GM23338 (cell line): Measurements from ENCODE around the gene CKS1B. TPM values are rescaled to one million over a fixed set of nuclear protein-coding genes. Genes with fewer than 3 reads are reported as not detected.

Experiments
- ATAC-seq: fragments of 200-7000 bp; cut with Tn5 transposase; 3 replicates; pipeline ENCODE4 v1.9.1; 2020
- DNase-seq: peaks from one replicate; pipeline ENCODE4 v3.0.0-alpha.2; 2015; ENCODE audit warnings: low spot score
- H2AFZ ChIP-seq: fragments of 200-600 bp; sonication (generic); 2 replicates; pipeline ENCODE4 v1.8.0; 2016; ENCODE audit warnings: antibody characterized with exemption, mild to moderate bottlenecking, moderate library complexity
- H3F3A ChIP-seq: fragments of 200-600 bp; sonication (generic); replicated peaks from 2 replicates; pipeline ENCODE4 v1.8.0; 2017; ENCODE audit warnings: antibody characterized with exemption, mixed run types, low read depth
- H3K27ac ChIP-seq: fragments of 200-600 bp; sonication (generic); 2 replicates; pipeline ENCODE4 v1.6.1; 2016; ENCODE audit warnings: low read depth
- H3K27me3 ChIP-seq: fragments of 200-600 bp; sonication (generic); 2 replicates; pipeline ENCODE4 v1.8.0; 2016; ENCODE audit warnings: mild to moderate bottlenecking, mixed run types, moderate library complexity; ENCODE audit not compliant: insufficient read depth
- H3K36me3 ChIP-seq: fragments of 200-600 bp; sonication (generic); 2 replicates; pipeline ENCODE4 v1.8.0; 2016; ENCODE audit warnings: mild to moderate bottlenecking; ENCODE audit not compliant: insufficient read depth
- H3K4me1 ChIP-seq: fragments of 200-600 bp; sonication (generic); 2 replicates; pipeline ENCODE4 v1.8.0; 2016; ENCODE audit warnings: mild to moderate bottlenecking, moderate library complexity; ENCODE audit not compliant: insufficient read depth
- H3K4me2 ChIP-seq: fragments of 200-600 bp; sonication (generic); 2 replicates; pipeline ENCODE4 v1.7.1; 2017; ENCODE audit warnings: mixed run types
- H3K4me3 ChIP-seq: fragments of 200-600 bp; sonication (generic); 2 replicates; pipeline ENCODE4 v1.6.1; 2016; ENCODE audit warnings: mixed run types
- H3K79me2 ChIP-seq: fragments of 200-600 bp; sonication (generic); replicated peaks from 2 replicates; pipeline ENCODE4 v1.8.0; 2017; ENCODE audit warnings: mild to moderate bottlenecking; ENCODE audit not compliant: insufficient read depth
- H3K9me2 ChIP-seq: fragments of 200-600 bp; sonication (generic); 2 replicates; pipeline ENCODE4 v1.8.0; 2017; ENCODE audit not compliant: insufficient read depth
- H4K20me1 ChIP-seq: fragments of 200-600 bp; sonication (generic); replicated peaks from 2 replicates; pipeline ENCODE4 v1.8.0; 2017; ENCODE audit warnings: mild to moderate bottlenecking; ENCODE audit not compliant: insufficient read depth
- H3K27ac Mint-ChIP-seq: 2 replicates; pipeline ENCODE4 v1.8.0; 2020; ENCODE audit warnings: inconsistent platforms, mild to moderate bottlenecking, moderate library complexity, mixed read lengths
- H3K27me3 Mint-ChIP-seq: 3 replicates; pipeline ENCODE4 v1.8.0; 2022; ENCODE audit warnings: low read depth, mild to moderate bottlenecking, moderate library complexity, mixed read lengths, inconsistent platforms; ENCODE audit not compliant: insufficient read depth, poor library complexity
- H3K36me3 Mint-ChIP-seq: 3 replicates; pipeline ENCODE4 v1.8.0; 2021; ENCODE audit warnings: low read depth, mild to moderate bottlenecking, inconsistent platforms, moderate library complexity, mixed read lengths
- H3K4me1 Mint-ChIP-seq: 3 replicates; pipeline ENCODE4 v1.8.0; 2020; ENCODE audit warnings: mild to moderate bottlenecking, inconsistent platforms, mixed read lengths
- H3K4me3 Mint-ChIP-seq: 3 replicates; pipeline ENCODE4 v1.8.0; 2021; ENCODE audit warnings: moderate library complexity, mild to moderate bottlenecking, inconsistent platforms, mixed read lengths
- H3K9me3 Mint-ChIP-seq: 3 replicates; pipeline ENCODE4 v1.8.0; 2020; ENCODE audit warnings: moderate library complexity, mild to moderate bottlenecking, inconsistent platforms, mixed read lengths
- JUNB ChIP-seq: IDR thresholded peaks from one replicate; pipeline ENCODE4 v1.6.1; 2016; ENCODE audit warnings: antibody characterized with exemption; ENCODE audit not compliant: unreplicated experiment
- NANOG ChIP-seq: IDR thresholded peaks from 2 replicates; pipeline ENCODE4 v1.6.1; 2016; ENCODE audit warnings: antibody characterized with exemption, borderline replicate concordance
- POLR2AphosphoS5 ChIP-seq: IDR thresholded peaks from 2 replicates; pipeline ENCODE4 v1.6.1; 2016; ENCODE audit warnings: antibody characterized with exemption, low read depth
- STAT1 ChIP-seq: IDR thresholded peaks from one replicate; pipeline ENCODE4 v1.6.1; 2016; ENCODE audit warnings: antibody characterized with exemption; ENCODE audit not compliant: unreplicated experiment
- ZNF331 ChIP-seq: fragments of 250-450 bp; sonication (Bioruptor Pico); IDR thresholded peaks from 2 replicates; pipeline ENCODE4 v1.5.0; 2020; ENCODE audit warnings: low read depth, mild to moderate bottlenecking, moderate library complexity
- ZNF462 ChIP-seq: fragments of 250-450 bp; sonication (Bioruptor Pico); IDR thresholded peaks from 2 replicates; pipeline ENCODE4 v1.5.0; 2020; ENCODE audit warnings: mild to moderate bottlenecking, moderate library complexity
- polyA plus RNA-seq: library from polyadenylated mRNA; unstranded; fragments of >200 nt; fragmentation: Nextera tagmentation; extraction: Ambion mirVana; gene quantifications from 2 replicates; pipeline ENCODE4 v1.2.1, GENCODE V29; 2016
- total RNA-seq: library from RNA; depleted of rRNA; stranded (reverse); fragments of >200 nt; shearing (Covaris generic); gene quantifications from 2 replicates; pipeline ENCODE4 v1.2.3, GENCODE V29; 2014
- TF ChIP-seq, protein P1 (sequence below): IDR thresholded peaks from one replicate; pipeline ENCODE4 v1.6.1; 2018; ENCODE audit warnings: antibody characterized with exemption; ENCODE audit not compliant: unreplicated experiment

Gene CKS1B
- total and polyA plus RNA-seq, 2 experiments from 2014 or later: 296 to 617 TPM

- no peaks in the 10 kb centered on the region for H3K27me3 ChIP-seq
- DNase-seq (no peak), ATAC-seq (no peak)
- Mint-ChIP-seq H3K4me1 (peaks cover 41% of the 10 kb centered on the region), H3K36me3 (peaks cover 24% of the 10 kb centered on the region), H3K27me3 (peaks cover 24% of the 10 kb centered on the region), H3K27ac (no peak overlapping the region), H3K9me3 (no peaks in the 10 kb centered on the region), H3K4me3 (no peak overlapping the region)
- TF ChIP-seq POLR2AphosphoS5: no peak
- TF ChIP-seq NANOG: no peak
- TF ChIP-seq, protein P1, sequence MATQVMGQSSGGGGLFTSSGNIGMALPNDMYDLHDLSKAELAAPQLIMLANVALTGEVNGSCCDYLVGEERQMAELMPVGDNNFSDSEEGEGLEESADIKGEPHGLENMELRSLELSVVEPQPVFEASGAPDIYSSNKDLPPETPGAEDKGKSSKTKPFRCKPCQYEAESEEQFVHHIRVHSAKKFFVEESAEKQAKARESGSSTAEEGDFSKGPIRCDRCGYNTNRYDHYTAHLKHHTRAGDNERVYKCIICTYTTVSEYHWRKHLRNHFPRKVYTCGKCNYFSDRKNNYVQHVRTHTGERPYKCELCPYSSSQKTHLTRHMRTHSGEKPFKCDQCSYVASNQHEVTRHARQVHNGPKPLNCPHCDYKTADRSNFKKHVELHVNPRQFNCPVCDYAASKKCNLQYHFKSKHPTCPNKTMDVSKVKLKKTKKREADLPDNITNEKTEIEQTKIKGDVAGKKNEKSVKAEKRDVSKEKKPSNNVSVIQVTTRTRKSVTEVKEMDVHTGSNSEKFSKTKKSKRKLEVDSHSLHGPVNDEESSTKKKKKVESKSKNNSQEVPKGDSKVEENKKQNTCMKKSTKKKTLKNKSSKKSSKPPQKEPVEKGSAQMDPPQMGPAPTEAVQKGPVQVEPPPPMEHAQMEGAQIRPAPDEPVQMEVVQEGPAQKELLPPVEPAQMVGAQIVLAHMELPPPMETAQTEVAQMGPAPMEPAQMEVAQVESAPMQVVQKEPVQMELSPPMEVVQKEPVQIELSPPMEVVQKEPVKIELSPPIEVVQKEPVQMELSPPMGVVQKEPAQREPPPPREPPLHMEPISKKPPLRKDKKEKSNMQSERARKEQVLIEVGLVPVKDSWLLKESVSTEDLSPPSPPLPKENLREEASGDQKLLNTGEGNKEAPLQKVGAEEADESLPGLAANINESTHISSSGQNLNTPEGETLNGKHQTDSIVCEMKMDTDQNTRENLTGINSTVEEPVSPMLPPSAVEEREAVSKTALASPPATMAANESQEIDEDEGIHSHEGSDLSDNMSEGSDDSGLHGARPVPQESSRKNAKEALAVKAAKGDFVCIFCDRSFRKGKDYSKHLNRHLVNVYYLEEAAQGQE: no peak
- no peak for TF ChIP-seq STAT1
- TF ChIP-seq JUNB: no peak
- no peak for TF ChIP-seq ZNF331
- no peaks in the 10 kb centered on the region for H3K9me2 ChIP-seq
- no peaks in the 10 kb centered on the region for H3K79me2 ChIP-seq
- H3K4me1 ChIP-seq: peaks cover 19% of the 10 kb centered on the region
- H4K20me1 ChIP-seq: 0 out of 2 replicates have a peak, but pooled peaks cover 3% of the 10 kb centered on the region
- no peak overlapping the region for H3K4me2 ChIP-seq
- no peaks in the 10 kb centered on the region for H3K36me3 ChIP-seq
- no peak overlapping the region for H3K27ac ChIP-seq
- H3K4me3 ChIP-seq: no peak overlapping the region
- H3F3A ChIP-seq: no peaks in the 10 kb centered on the region
- H2AFZ ChIP-seq: no peak overlapping the region
These were observed 44.3 kb downstream of the CKS1B start for GRCh38 chr1:155018617-155019348.

DNA sequence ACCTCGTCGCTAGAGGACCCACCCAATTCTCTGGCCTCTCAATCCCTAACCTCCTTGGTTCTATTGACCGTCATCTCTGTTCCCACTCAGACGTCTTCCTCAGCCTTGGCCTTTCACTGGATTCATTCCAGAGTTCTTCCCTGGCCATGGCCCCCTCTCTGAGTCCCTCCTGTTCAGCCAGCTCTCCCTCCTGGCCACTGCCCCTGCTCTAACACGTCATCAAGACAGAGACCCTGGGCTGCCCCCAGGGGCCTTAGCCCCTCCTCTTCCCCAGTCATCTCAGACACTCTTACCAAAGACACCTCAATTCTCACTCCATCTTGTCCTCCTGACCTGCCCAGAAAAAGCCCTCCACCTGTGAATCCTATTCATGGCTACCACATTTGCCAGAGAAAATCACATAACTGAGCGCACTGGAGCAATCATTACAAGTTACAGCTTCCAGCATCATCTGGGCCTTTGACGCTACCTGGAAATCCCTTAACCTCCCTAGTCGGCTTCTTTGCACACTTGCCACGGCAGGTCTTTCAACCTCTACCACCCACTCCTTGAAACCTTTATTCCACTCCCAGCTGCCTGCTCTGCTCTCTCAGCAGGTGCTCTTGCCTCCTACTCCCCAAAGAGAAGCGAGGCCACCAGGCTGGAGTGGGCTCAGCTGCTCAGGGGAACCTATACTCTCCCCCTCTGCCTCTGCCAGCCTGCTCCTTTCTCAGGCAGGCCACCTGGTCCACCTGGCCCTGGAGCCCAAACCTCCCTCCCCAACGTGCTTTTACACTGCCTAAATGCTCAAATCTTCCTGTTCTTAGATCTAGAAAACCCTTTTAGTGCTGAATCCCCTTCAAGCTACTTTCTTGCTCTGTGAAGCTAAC, 45.1 kb downstream of the CKS1B start:
- H3K27ac ChIP-seq: no peak overlapping the region
- DNase-seq (no peak), ATAC-seq (no peak)
- H3K4me3 Mint-ChIP-seq: peak overlapping the region; percentile 33; the same call in 1 of the 3 replicates
- no peaks in the 10 kb centered on the region for H3K79me2 ChIP-seq
- H4K20me1 ChIP-seq: 0 out of 2 replicates have a peak, but pooled peaks cover 3% of the 10 kb centered on the region
- 0 out of 2 replicates have a peak overlapping the region, but pooled peaks have one; percentile 30 for H3K27ac Mint-ChIP-seq
- no peaks in the 10 kb centered on the region for H3K27me3 ChIP-seq
- no peak overlapping the region for H3K4me2 ChIP-seq
- no peaks in the 10 kb centered on the region for H3K36me3 ChIP-seq
- no peaks in the 10 kb centered on the region for H3F3A ChIP-seq
- H3K27me3 Mint-ChIP-seq: peaks cover 22% of the 10 kb centered on the region
- no peak overlapping the region for H2AFZ ChIP-seq
- H3K9me2 ChIP-seq: no peaks in the 10 kb centered on the region
- peaks cover 19% of the 10 kb centered on the region for H3K4me1 ChIP-seq
- peaks cover 40% of the 10 kb centered on the region for H3K4me1 Mint-ChIP-seq
- H3K4me3 ChIP-seq: no peak overlapping the region
- H3K36me3 Mint-ChIP-seq: peaks cover 17% of the 10 kb centered on the region
- H3K9me3 Mint-ChIP-seq: no peaks in the 10 kb centered on the region
- TF ChIP-seq NANOG: no peak
- TF ChIP-seq STAT1: no peak
- no peak for TF ChIP-seq ZNF462 (CRISPR knock-in tag)
